ENCODE data around the gene ZNF800. TPM values are rescaled to one million over a fixed set of nuclear protein-coding genes. Genes with fewer than 3 reads are reported as not detected.
"Not testable (repeated sequence)": the region's sequence is repeated elsewhere in the genome, so short reads cannot be mapped to it uniquely, and the experiment has no call there.

Gene ZNF800, protein sequence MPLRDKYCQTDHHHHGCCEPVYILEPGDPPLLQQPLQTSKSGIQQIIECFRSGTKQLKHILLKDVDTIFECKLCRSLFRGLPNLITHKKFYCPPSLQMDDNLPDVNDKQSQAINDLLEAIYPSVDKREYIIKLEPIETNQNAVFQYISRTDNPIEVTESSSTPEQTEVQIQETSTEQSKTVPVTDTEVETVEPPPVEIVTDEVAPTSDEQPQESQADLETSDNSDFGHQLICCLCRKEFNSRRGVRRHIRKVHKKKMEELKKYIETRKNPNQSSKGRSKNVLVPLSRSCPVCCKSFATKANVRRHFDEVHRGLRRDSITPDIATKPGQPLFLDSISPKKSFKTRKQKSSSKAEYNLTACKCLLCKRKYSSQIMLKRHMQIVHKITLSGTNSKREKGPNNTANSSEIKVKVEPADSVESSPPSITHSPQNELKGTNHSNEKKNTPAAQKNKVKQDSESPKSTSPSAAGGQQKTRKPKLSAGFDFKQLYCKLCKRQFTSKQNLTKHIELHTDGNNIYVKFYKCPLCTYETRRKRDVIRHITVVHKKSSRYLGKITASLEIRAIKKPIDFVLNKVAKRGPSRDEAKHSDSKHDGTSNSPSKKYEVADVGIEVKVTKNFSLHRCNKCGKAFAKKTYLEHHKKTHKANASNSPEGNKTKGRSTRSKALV
- total RNA-seq = 40.9 and 42.2 TPM in 2 replicates

- H3K27me3 Mint-ChIP-seq = no peaks in the 10 kb centered on the region
- H3K4me3 Mint-ChIP-seq = peak within 1 kb of the TSS; percentile 97
- peaks cover 49% of the 10 kb centered on the region for H3K4me1 Mint-ChIP-seq
- H3K9me3 Mint-ChIP-seq = peaks cover 11% of the 10 kb centered on the region
- H3K27ac Mint-ChIP-seq = peak within 1 kb of the TSS; percentile 98
- intact Hi-C loops (cut with micrococcal nuclease) = loop anchor here (1.0 to 5.0 kb wide), 5 partner anchors 22 to 260 kb away; partner anchors contain the start of genes ARF5, GRM8 and SND1
- DNase-seq = peak; percentile 96
- H3K36me3 Mint-ChIP-seq (ENCODE audit: low read depth) = peaks cover 39% of the 10 kb centered on the region
Measured at GRCh38 chr7:127392566-127393367, at the start of gene ZNF800. Gene ZNF800, minus strand, starts transcription at chr7:127392708. Its CDS starts 1,151 bp downstream, at chr7:127391557.

DNA sequence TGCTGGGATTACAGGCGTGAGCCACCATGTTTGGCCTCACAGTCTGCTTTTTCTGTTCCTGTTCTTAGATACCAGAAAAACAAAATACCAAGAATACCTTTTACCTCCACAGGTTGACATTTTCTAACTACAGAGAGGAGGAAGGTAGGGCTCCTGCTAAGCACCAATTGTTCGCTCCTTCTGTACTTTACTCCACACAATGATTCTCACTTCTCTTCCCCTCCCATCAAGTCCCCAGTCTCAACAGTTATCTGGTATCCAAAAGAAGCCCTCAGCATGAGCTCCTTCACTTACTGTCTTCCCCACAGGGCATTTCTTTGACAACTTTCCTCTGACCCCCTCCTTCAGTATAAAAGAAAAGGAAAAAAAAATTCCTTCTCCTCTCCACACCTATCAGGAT lies 47.7 kb upstream of the ZNF800 start:
- Mint-ChIP-seq H3K36me3 (ENCODE audit: low read depth) (no peaks in the 10 kb centered on the region), H3K4me1 (no peaks in the 10 kb centered on the region), H3K27ac (no peak overlapping the region), H3K4me3 (no peak overlapping the region), H3K9me3 (no peaks in the 10 kb centered on the region), H3K27me3 (peaks cover 43% of the 10 kb centered on the region)
- intact Hi-C loops (cut with micrococcal nuclease) = no loop called here
- no peak for DNase-seq

GRCh38 chr7:127438836-127439235 lies 46.3 kb upstream of the ZNF800 start:
- no peak overlapping the region for H3K4me3 Mint-ChIP-seq
- DNase-seq = no peak
- H3K27ac Mint-ChIP-seq = no peak overlapping the region
- peaks cover 41% of the 10 kb centered on the region for H3K27me3 Mint-ChIP-seq
- H3K36me3 Mint-ChIP-seq (ENCODE audit: low read depth) = no peaks in the 10 kb centered on the region
- H3K9me3 Mint-ChIP-seq = no peaks in the 10 kb centered on the region
- H3K4me1 Mint-ChIP-seq = no peaks in the 10 kb centered on the region
- intact Hi-C loops (cut with micrococcal nuclease) = no loop called here

- no peak overlapping the region for H3K4me3 Mint-ChIP-seq
- intact Hi-C loops (cut with micrococcal nuclease) = no loop called here
- H3K4me1 Mint-ChIP-seq = no peaks in the 10 kb centered on the region
- no peak for DNase-seq
- no peaks in the 10 kb centered on the region for H3K9me3 Mint-ChIP-seq
- H3K27ac Mint-ChIP-seq = no peak overlapping the region
- peaks cover 39% of the 10 kb centered on the region for H3K27me3 Mint-ChIP-seq
- H3K36me3 Mint-ChIP-seq (ENCODE audit: low read depth) = no peaks in the 10 kb centered on the region
Measured at GRCh38 chr7:127437837-127438236, 45.3 kb upstream of the ZNF800 start.

DNA sequence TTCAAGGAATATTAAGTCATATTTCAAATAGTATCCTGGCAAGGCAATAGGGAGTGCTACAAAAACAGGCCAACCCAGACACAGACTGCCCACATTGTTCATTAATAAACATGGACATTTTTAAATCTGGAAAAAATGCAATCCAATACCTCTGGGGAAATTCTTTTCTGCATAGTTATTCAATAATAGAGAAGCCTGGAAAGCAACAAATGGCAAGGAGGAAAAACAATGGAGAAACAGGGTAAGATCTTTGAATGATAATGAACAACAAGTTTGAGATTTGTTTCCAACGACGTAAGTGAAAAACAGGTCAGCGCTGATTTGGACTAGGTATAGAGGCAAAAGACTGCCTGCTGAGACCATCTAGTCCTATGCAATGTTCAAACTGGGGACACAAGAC lies 44.7 kb upstream of the ZNF800 start:
- H3K27ac Mint-ChIP-seq = no peak overlapping the region
- intact Hi-C loops (cut with micrococcal nuclease) = no loop called here
- H3K4me3 Mint-ChIP-seq = no peak overlapping the region
- no peak for DNase-seq
- H3K27me3 Mint-ChIP-seq = peaks cover 33% of the 10 kb centered on the region
- H3K4me1 Mint-ChIP-seq = no peaks in the 10 kb centered on the region
- no peaks in the 10 kb centered on the region for H3K9me3 Mint-ChIP-seq
- H3K36me3 Mint-ChIP-seq (ENCODE audit: low read depth) = no peaks in the 10 kb centered on the region

- H3K4me3 Mint-ChIP-seq; intact Hi-C loops (cut with micrococcal nuclease); H3K36me3 Mint-ChIP-seq (ENCODE audit: low read depth); H3K4me1 Mint-ChIP-seq; DNase-seq; H3K27ac Mint-ChIP-seq: not testable (repeated sequence)
- peaks cover 25% of the 10 kb centered on the region for H3K27me3 Mint-ChIP-seq
- H3K9me3 Mint-ChIP-seq = peaks cover 13% of the 10 kb centered on the region
Measured at GRCh38 chr7:127429281-127429680, 36.8 kb upstream of the ZNF800 start.

GRCh38 chr7:127419196-127419595 lies 26.7 kb upstream of the ZNF800 start:
- no peak for DNase-seq
- peaks cover 26% of the 10 kb centered on the region for H3K4me1 Mint-ChIP-seq
- peaks cover 2% of the 10 kb centered on the region for H3K36me3 Mint-ChIP-seq (ENCODE audit: low read depth)
- peaks cover 23% of the 10 kb centered on the region for H3K27me3 Mint-ChIP-seq
- H3K9me3 Mint-ChIP-seq = peaks cover 22% of the 10 kb centered on the region
- H3K4me3 Mint-ChIP-seq = no peak overlapping the region
- intact Hi-C loops (cut with micrococcal nuclease) = no loop called here
- no peak overlapping the region for H3K27ac Mint-ChIP-seq

DNA sequence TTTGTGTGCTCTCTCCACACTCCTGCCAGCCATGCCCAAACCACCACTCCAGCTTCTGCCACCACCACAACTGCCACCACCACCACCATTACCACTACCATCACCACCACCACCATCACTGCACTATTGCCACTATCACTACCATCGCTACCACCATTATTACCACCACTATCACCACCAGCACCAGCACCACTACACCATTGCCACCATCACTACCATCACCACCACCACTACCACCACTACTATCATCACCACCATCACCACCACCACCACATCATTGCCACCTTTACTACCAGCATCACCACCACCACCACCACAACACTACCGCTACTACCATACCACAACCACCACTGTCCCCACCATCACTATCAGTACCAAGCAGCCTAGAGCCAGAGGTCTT lies 26.0 kb upstream of the ZNF800 start:
- H3K4me1 Mint-ChIP-seq = peaks cover 34% of the 10 kb centered on the region
- H3K27me3 Mint-ChIP-seq = peaks cover 16% of the 10 kb centered on the region
- DNase-seq = no peak
- H3K9me3 Mint-ChIP-seq = peaks cover 18% of the 10 kb centered on the region
- H3K27ac Mint-ChIP-seq = no peak overlapping the region
- intact Hi-C loops (cut with micrococcal nuclease) = no loop called here
- H3K4me3 Mint-ChIP-seq = no peak overlapping the region
- peaks cover 2% of the 10 kb centered on the region for H3K36me3 Mint-ChIP-seq (ENCODE audit: low read depth)

DNA sequence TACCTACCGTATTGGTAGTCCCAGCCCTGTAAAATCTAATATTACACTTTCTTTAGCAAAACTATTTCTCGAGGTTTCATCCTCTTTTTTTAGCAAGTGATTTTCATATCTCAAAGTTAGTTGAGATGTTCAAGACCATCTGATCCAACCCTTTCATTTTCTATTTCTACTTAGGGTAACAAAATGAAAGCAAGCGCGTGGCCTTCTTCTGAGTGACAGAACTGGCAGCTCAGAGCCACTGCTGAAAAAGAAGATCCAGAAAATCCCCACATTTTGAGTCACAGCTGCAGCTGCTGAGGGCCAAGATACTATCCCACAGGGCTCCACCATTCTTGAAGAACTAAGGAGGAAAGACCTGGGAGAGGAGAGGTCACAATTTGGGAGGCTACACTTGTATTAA lies 24.8 kb upstream of the ZNF800 start:
- intact Hi-C loops (cut with micrococcal nuclease) = no loop called here
- peaks cover 11% of the 10 kb centered on the region for H3K9me3 Mint-ChIP-seq
- H3K27ac Mint-ChIP-seq = peak overlapping the region; percentile 58
- peaks cover 14% of the 10 kb centered on the region for H3K27me3 Mint-ChIP-seq
- H3K4me1 Mint-ChIP-seq = peaks cover 41% of the 10 kb centered on the region
- peaks cover 2% of the 10 kb centered on the region for H3K36me3 Mint-ChIP-seq (ENCODE audit: low read depth)
- peak; percentile 74 for DNase-seq
- H3K4me3 Mint-ChIP-seq = peak overlapping the region; percentile 32

- DNase-seq = no peak
- intact Hi-C loops (cut with micrococcal nuclease) = loop anchor here (2.0 kb wide), 1 partner anchor 32 kb away; no protein-coding TSS in a partner anchor
- Mint-ChIP-seq H3K27ac (no peak overlapping the region), H3K4me3 (no peak overlapping the region), H3K36me3 (ENCODE audit: low read depth) (peaks cover 2% of the 10 kb centered on the region), H3K4me1 (peaks cover 42% of the 10 kb centered on the region), H3K27me3 (peaks cover 18% of the 10 kb centered on the region), H3K9me3 (peaks cover 11% of the 10 kb centered on the region)
Measured at GRCh38 chr7:127415060-127415742, 22.7 kb upstream of the ZNF800 start.

GRCh38 chr7:127413962-127414361 lies 21.5 kb upstream of the ZNF800 start:
- intact Hi-C loops (cut with micrococcal nuclease) = loop anchor here (1.0 to 2.0 kb wide), 2 partner anchors 21 to 33 kb away; no protein-coding TSS in a partner anchor
- Mint-ChIP-seq H3K4me3 (peak overlapping the region; percentile 67), H3K36me3 (ENCODE audit: low read depth) (peaks cover 2% of the 10 kb centered on the region), H3K4me1 (peaks cover 42% of the 10 kb centered on the region), H3K27me3 (peaks cover 18% of the 10 kb centered on the region), H3K27ac (peak overlapping the region; percentile 42), H3K9me3 (peaks cover 11% of the 10 kb centered on the region)
- peak; percentile 73 for DNase-seq

GRCh38 chr7:127413326-127413725 lies 20.8 kb upstream of the ZNF800 start:
- H3K27me3 Mint-ChIP-seq = peaks cover 18% of the 10 kb centered on the region
- intact Hi-C loops (cut with micrococcal nuclease) = no loop called here
- H3K36me3 Mint-ChIP-seq (ENCODE audit: low read depth) = no peaks in the 10 kb centered on the region
- peak overlapping the region; percentile 67 for H3K4me3 Mint-ChIP-seq
- peaks cover 7% of the 10 kb centered on the region for H3K9me3 Mint-ChIP-seq
- DNase-seq = no peak
- H3K4me1 Mint-ChIP-seq = peaks cover 40% of the 10 kb centered on the region
- peak overlapping the region; percentile 42 for H3K27ac Mint-ChIP-seq

- no peak for DNase-seq
- no peak overlapping the region for H3K4me3 Mint-ChIP-seq
- H3K9me3 Mint-ChIP-seq = peaks cover 3% of the 10 kb centered on the region
- peaks cover 28% of the 10 kb centered on the region for H3K4me1 Mint-ChIP-seq
- H3K36me3 Mint-ChIP-seq (ENCODE audit: low read depth) = no peaks in the 10 kb centered on the region
- no peak overlapping the region for H3K27ac Mint-ChIP-seq
- H3K27me3 Mint-ChIP-seq = peaks cover 19% of the 10 kb centered on the region
- intact Hi-C loops (cut with micrococcal nuclease) = no loop called here
Measured at GRCh38 chr7:127411176-127411575, 18.7 kb upstream of the ZNF800 start.

Measured in activated CD4-positive, alpha-beta T cell treated with anti-CD3 and anti-CD28 coated beads, Interleukin-2, amount 10 ng/mL, durations not matched to agents 24 days and 14 days (primary cell).